Neural crest cell (in vitro differentiated cells): Measurements from ENCODE around the gene RAB3IL1. TPM values are rescaled to one million over a fixed set of nuclear protein-coding genes. Genes with fewer than 3 reads are reported as not detected.

Experiments used
- DNase-seq: peaks from one replicate; pipeline ENCODE4 v3.0.0; 2021; ENCODE audit warnings: low read depth, mixed read lengths, low spot score
- H3K27ac Mint-ChIP-seq: one replicate; pipeline ENCODE4 v1.8.0; 2021; ENCODE audit warnings: mild to moderate bottlenecking, mixed read lengths; ENCODE audit not compliant: unreplicated experiment
- H3K27me3 Mint-ChIP-seq: 2 replicates; pipeline ENCODE4 v1.8.0; 2021; ENCODE audit warnings: low read depth, mild to moderate bottlenecking, mixed read lengths
- H3K36me3 Mint-ChIP-seq: 2 replicates; pipeline ENCODE4 v1.8.0; 2021; ENCODE audit warnings: low read depth, mild to moderate bottlenecking, mixed read lengths
- H3K4me1 Mint-ChIP-seq: 2 replicates; pipeline ENCODE4 v1.8.0; 2021; ENCODE audit warnings: mixed read lengths
- H3K4me3 Mint-ChIP-seq: one replicate; pipeline ENCODE4 v1.8.0; 2021; ENCODE audit warnings: mild to moderate bottlenecking, mixed read lengths
- H3K9me3 Mint-ChIP-seq: 2 replicates; pipeline ENCODE4 v1.8.0; 2021; ENCODE audit warnings: mixed read lengths
- CTCF ChIP-seq: fragments of 200-600 bp; sonication (generic); conservative IDR thresholded peaks from 2 replicates; pipeline ENCODE4 v1.5.0; 2021; ENCODE audit warnings: antibody characterized with exemption, mild to moderate bottlenecking
- total RNA-seq: library from RNA; stranded (reverse); gene quantifications from 2 replicates; pipeline ENCODE4 v1.2.1, GENCODE V29; 2021

Gene RAB3IL1
- total RNA-seq, 1 donor from 2014 or later, result 3.4 TPM

GRCh38 chr11:61921446-61921845 is 4.1 kb upstream of the RAB3IL1 start:
- TF ChIP-seq CTCF, result no peak
- peaks cover 38% of the 10 kb centered on the region for H3K27me3 Mint-ChIP-seq
- no peak overlapping the region for H3K27ac Mint-ChIP-seq
- no peaks in the 10 kb centered on the region for H3K36me3 Mint-ChIP-seq
- DNase-seq, result no peak
- H3K9me3 Mint-ChIP-seq, result no peaks in the 10 kb centered on the region
- no peak overlapping the region for H3K4me3 Mint-ChIP-seq
- H3K4me1 Mint-ChIP-seq, result peaks cover 14% of the 10 kb centered on the region

GRCh38 chr11:61919705-61920631 is 2.6 kb upstream of the RAB3IL1 start:
- H3K9me3 Mint-ChIP-seq, result no peaks in the 10 kb centered on the region
- H3K27me3 Mint-ChIP-seq, result peaks cover 52% of the 10 kb centered on the region
- DNase-seq, result no peak
- no peak for TF ChIP-seq CTCF
- peak overlapping the region; percentile 70 for H3K4me3 Mint-ChIP-seq
- no peaks in the 10 kb centered on the region for H3K36me3 Mint-ChIP-seq
- no peak overlapping the region for H3K27ac Mint-ChIP-seq
- peaks cover 10% of the 10 kb centered on the region for H3K4me1 Mint-ChIP-seq

- H3K9me3 Mint-ChIP-seq, result no peaks in the 10 kb centered on the region
- H3K27ac Mint-ChIP-seq, result no peak overlapping the region
- no peak for DNase-seq
- peaks cover 10% of the 10 kb centered on the region for H3K4me1 Mint-ChIP-seq
- TF ChIP-seq CTCF, result no peak
- no peaks in the 10 kb centered on the region for H3K36me3 Mint-ChIP-seq
- peaks cover 57% of the 10 kb centered on the region for H3K27me3 Mint-ChIP-seq
- no peak overlapping the region for H3K4me3 Mint-ChIP-seq
Measured at GRCh38 chr11:61918938-61919704, 1.8 kb upstream of the RAB3IL1 start.

- Mint-ChIP-seq H3K36me3 (no peaks in the 10 kb centered on the region), H3K4me3 (peak overlapping the region; percentile 83), H3K27ac (no peak overlapping the region), H3K9me3 (no peaks in the 10 kb centered on the region), H3K4me1 (peaks cover 10% of the 10 kb centered on the region), H3K27me3 (peaks cover 63% of the 10 kb centered on the region)
- TF ChIP-seq CTCF, result no peak
- DNase-seq, result no peak
Measured at GRCh38 chr11:61918251-61918937, 1.0 kb upstream of the RAB3IL1 start.

- Mint-ChIP-seq H3K27ac (no peak overlapping the region), H3K27me3 (peaks cover 65% of the 10 kb centered on the region), H3K9me3 (no peaks in the 10 kb centered on the region), H3K36me3 (no peaks in the 10 kb centered on the region), H3K4me3 (peak overlapping the region; percentile 15), H3K4me1 (peaks cover 10% of the 10 kb centered on the region)
- DNase-seq, result no peak
- TF ChIP-seq CTCF, result no peak
Measured at GRCh38 chr11:61916737-61917333, 531 bp downstream of the RAB3IL1 start.
